K562 (cell line): Measurements from ENCODE around the gene GSK3B. TPM values are rescaled to one million over a fixed set of nuclear protein-coding genes. Genes with fewer than 3 reads are reported as not detected.

Experiments used
- ATAC-seq: fragments of 200-7000 bp; cut with Tn5 transposase; 3 replicates; pipeline ENCODE4 v1.9.1; 2020; ENCODE audit warnings: moderate library complexity
- BruUV-seq: library from RNA; stranded (reverse); fragments of 400-500 nt; replicated peaks from 2 replicates; lab custom pipeline; 2021; lab: Mats Ljungman, UMichigan
- CTCF ChIA-PET: fragments of 300-600 bp; formaldehyde crosslinking; extraction: SDS; loops from one replicate; lab custom pipeline; 2021; ENCODE audit warnings: low intra/inter-chr PET ratio; lab: Yijun Ruan, JAX
- POLR2A ChIA-PET: fragments of 300-600, 350-650 bp; sonication (Branson Sonifier 250); formaldehyde crosslinking; extraction: SDS; loops from one replicate; lab custom pipeline; 2021; ENCODE audit warnings: antibody characterized with exemption, inconsistent platforms; lab: Yijun Ruan, JAX
- DNase-seq, 4 experiments: peaks; one replicate each; pipeline versions ENCODE4 v3.0.0 to v3.0.0-alpha.2; 2011 to 2018; ENCODE audit warnings: low spot score in 3 of 4, mixed read lengths in 3 of 4; ENCODE audit errors: extremely low read depth in 1 of 4
- FAIRE-seq: peaks from 2 replicates; lab custom pipeline; 2011; peaks lifted over from hg19 to GRCh38; lab: Jason Lieb, UNC
- H2AFZ ChIP-seq: 2 replicates; pipeline ENCODE4 v1.6.0; 2011; ENCODE audit warnings: low read depth, low read length, control low read depth, inconsistent platforms
- H3K27ac ChIP-seq: fragments of 200-600 bp; 3 replicates; pipeline ENCODE4 v1.8.0; 2011; ENCODE audit warnings: low read depth, mild to moderate bottlenecking, control low read depth, inconsistent platforms, low read length, moderate library complexity, mixed read lengths; ENCODE audit errors: extremely low read depth
- H3K27me3 ChIP-seq, 2 experiments: fragments of 300-600 bp in 1 of 2; 2 replicates in 1 of 2; 3 replicates in 1 of 2; pipeline versions ENCODE4 v1.6.0 to v1.8.0; 2011; ENCODE audit warnings: inconsistent platforms in 2 of 2, low read length in 2 of 2, mild to moderate bottlenecking in 1 of 2, mixed read lengths in 1 of 2, moderate library complexity in 1 of 2; ENCODE audit not compliant: control insufficient read depth in 2 of 2, insufficient read depth in 2 of 2
- H3K36me3 ChIP-seq: fragments of 300-600 bp; 3 replicates; pipeline ENCODE4 v1.8.0; 2011; ENCODE audit warnings: mild to moderate bottlenecking, low read length, inconsistent platforms; ENCODE audit not compliant: control insufficient read depth, insufficient read depth
- H3K4me1 ChIP-seq, 2 experiments: fragments of 200-600 bp in 1 of 2; replicated peaks in 1 of 2; 2 replicates in 1 of 2; 3 replicates in 1 of 2; pipeline versions ENCODE4 v1.5.1 to v1.8.0; 2011; ENCODE audit warnings: inconsistent platforms in 2 of 2, low read length in 2 of 2, mild to moderate bottlenecking in 1 of 2, mixed read lengths in 1 of 2, moderate library complexity in 1 of 2; ENCODE audit not compliant: control insufficient read depth in 2 of 2, insufficient read depth in 2 of 2
- H3K4me2 ChIP-seq: 2 replicates; pipeline ENCODE4 v1.6.1; 2011; ENCODE audit warnings: low read length, control low read depth, inconsistent platforms, mixed read lengths; ENCODE audit not compliant: insufficient read depth
- H3K4me3 ChIP-seq: fragments of 200-600 bp; sonication (generic), shearing (Covaris generic); 2 replicates; pipeline ENCODE4 v1.5.1; 2016; ENCODE audit warnings: control low read depth, inconsistent platforms
- H3K79me2 ChIP-seq: fragments of 200-600 bp; 3 replicates; pipeline ENCODE4 v1.8.0; 2011; ENCODE audit warnings: low read length, inconsistent platforms; ENCODE audit not compliant: control insufficient read depth, insufficient read depth
- H3K9ac ChIP-seq, 2 experiments: 2 replicates each; pipeline versions ENCODE4 v1.6.0 to v1.6.1; 2011; ENCODE audit warnings: low read depth in 2 of 2, low read length in 2 of 2, control low read depth in 1 of 2, inconsistent platforms in 1 of 2, mild to moderate bottlenecking in 1 of 2, mixed read lengths in 1 of 2; ENCODE audit not compliant: insufficient read depth in 1 of 2
- H3K9me1 ChIP-seq: one replicate; pipeline ENCODE4 v1.6.0; 2011; ENCODE audit warnings: inconsistent platforms, mild to moderate bottlenecking, low read length, moderate library complexity; ENCODE audit not compliant: control insufficient read depth, insufficient read depth
- H3K9me3 ChIP-seq: replicated peaks from 2 replicates; pipeline ENCODE4 v1.5.1; 2011; ENCODE audit warnings: low read depth, low read length, inconsistent platforms; ENCODE audit not compliant: control insufficient read depth, insufficient read depth
- H4K20me1 ChIP-seq: replicated peaks from 2 replicates; pipeline ENCODE4 v1.6.1; 2011; ENCODE audit warnings: low read length, inconsistent platforms, mixed read lengths; ENCODE audit not compliant: control insufficient read depth, insufficient read depth
- CEBPG ChIP-seq, 3 experiments: fragments of 200-800 bp in 1 of 3; sonication (Bioruptor generic) in 1 of 3; sonication (generic) in 1 of 3; formaldehyde crosslinking in 1 of 3; IDR thresholded peaks in 2 of 3; conservative IDR thresholded peaks in 1 of 3; 2 replicates each; pipeline versions ENCODE4 v1.6.1 to v1.8.0; 2016 to 2022; ENCODE audit warnings: missing compliant biosample characterization in 2 of 3, missing genetic modification characterization in 2 of 3, mild to moderate bottlenecking in 1 of 3, missing genetic modification reagents in 1 of 3
- CTCF ChIP-seq, 3 experiments: IDR thresholded peaks in 2 of 3; conservative IDR thresholded peaks in 1 of 3; 2 replicates each; pipeline ENCODE4 v1.5.1; 2011 to 2012; ENCODE audit warnings: low read length in 3 of 3, mild to moderate bottlenecking in 3 of 3, control low read depth in 2 of 3, improper control_type of control experiment in 1 of 3, inconsistent platforms in 1 of 3, low read depth in 1 of 3, mixed read lengths in 1 of 3, moderate library complexity in 1 of 3; ENCODE audit not compliant: insufficient read depth in 2 of 3
- RBBP5 ChIP-seq: fragments of 200-600 bp; sonication (generic); IDR thresholded peaks from 2 replicates; pipeline ENCODE4 v1.6.1; 2012; ENCODE audit warnings: borderline replicate concordance, mild to moderate bottlenecking, low read length, control low read depth, inconsistent platforms; ENCODE audit not compliant: insufficient read depth, poor library complexity, severe bottlenecking
- ZKSCAN1 ChIP-seq: fragments of 150-350 bp; IDR thresholded peaks from 2 replicates; pipeline ENCODE4 v1.6.1; 2016; ENCODE audit warnings: low read depth, low read length
- WGBS: fragments of 100-300 bp; shearing (Covaris generic); methylation state at CpG from one replicate; pipeline ENCODE4 v1.1.6; 2016; ENCODE audit warnings: low coverage, mixed read lengths; ENCODE audit not compliant: insufficient coverage; ENCODE audit errors: missing lambda C conversion rate; 5-methylcytosine and 5-hydroxymethylcytosine counted together
- in situ Hi-C: fragments of 300-500 bp; cut with MboI; formaldehyde crosslinking; loops from 4 replicates; pipeline ENCODE4 v1.15.0; 2018; ENCODE audit warnings: inconsistent platforms, mixed read lengths
- intact Hi-C: fragments of 100-400 bp; cut with micrococcal nuclease; formaldehyde crosslinking; loops from 2 replicates; pipeline ENCODE4 v1.14.2; 2022
- polyA plus RNA-seq, 8 experiments: library from polyadenylated mRNA; depleted of rRNA in 4 of 8; stranded (reverse) in 5 of 8; unstranded in 3 of 8; fragments of >200 nt; fragmentation: Nextera tagmentation in 2 of 8; fragmentation: Illumina TruSeq in 1 of 8; extraction: Ambion mirVana in 2 of 8; extraction: Trizol in 1 of 8; gene quantifications; 2 replicates each; pipeline versions ENCODE4 v1.2.1 to v1.2.3, GENCODE V29; 2011 to 2014; ENCODE audit warnings: inconsistent platforms in 1 of 8, missing spikeins in 1 of 8
- total RNA-seq, 7 experiments: library from RNA; depleted of rRNA in 6 of 7; stranded (reverse); fragments of >200 nt in 6 of 7; fragmentation: Illumina TruSeq in 2 of 7; extraction: Trizol in 2 of 7; gene quantifications; 2 replicates each; pipeline versions ENCODE4 v1.2.1 to v1.2.3, GENCODE V29; 2011 to 2021; ENCODE audit warnings: low replicate concordance in 1 of 7

The GSK3B gene
- total and polyA plus RNA-seq, 9 of the 15 experiments (the other 6 are each of a cell fraction or from before 2014, with no cell fraction given): 4.7 to 25.0 (median 18.7) TPM

- H3K27ac ChIP-seq: no peak overlapping the region
- no peaks in the 10 kb centered on the region for H3K27me3 ChIP-seq
- 59% methylated on average over 3 of the region's 4 CpGs for WGBS
- no peak overlapping the region for H3K4me3 ChIP-seq
- H3K9me3 ChIP-seq: no peaks in the 10 kb centered on the region
- H3K79me2 ChIP-seq: no peaks in the 10 kb centered on the region
- TF ChIP-seq RBBP5 (no peak), CTCF (IDR thresholded peaks at IDR 0.05 in 2 of 3, conservative IDR thresholded peaks at IDR 0.05 in 1 of 3; ENCODE audit: insufficient read depth in 2 of 3, low read depth in 1 of 3, low read length in 3 of 3) (0 out of 6 replicates have a peak, but pooled peaks of 1 of the 3 experiments have one; percentile 10), ZKSCAN1 (no peak), CEBPG (CRISPR knock-in tag; IDR thresholded peaks at IDR 0.05) (no peak), CEBPG (tag; conservative IDR thresholded peaks at IDR 0.05 in 1 of 2, IDR thresholded peaks at IDR 0.05 in 1 of 2) (no peak)
- no peaks in the 10 kb centered on the region for H3K9me1 ChIP-seq
- in situ Hi-C loops: no loop called here
- no peaks in the 10 kb centered on the region for H3K36me3 ChIP-seq
- H3K4me1 ChIP-seq: peaks cover 0 to 12% of the 10 kb centered on the region in 2 experiments; a peak in 3 of 5 replicates
- BruUV-seq: no TSS peak
- H3K9ac ChIP-seq: no peak overlapping the region
- DNase-seq: no peak
- ChIA-PET CTCF (no interaction called here), POLR2A (no interaction called here)
- no peak; the same call in 1 of the 3 replicates for ATAC-seq
- no peak for FAIRE-seq
- H4K20me1 ChIP-seq: no peaks in the 10 kb centered on the region
- no peak overlapping the region for H3K4me2 ChIP-seq
- H2AFZ ChIP-seq: no peak overlapping the region
- intact Hi-C loops: no loop called here
Measured at GRCh38 chr3:119808244-119808643, 286.0 kb downstream of the GSK3B start.
